ENCODE results near the gene CPSF6.

The CPSF6 gene

GRCh38 chr12:69275471-69275891 is 36.1 kb downstream of the CPSF6 start:
- TF ChIP-seq YY1 (IDR thresholded peaks at IDR 0.05; ENCODE audit: insufficient read depth, insufficient read length) (no peak), SUZ12 (IDR thresholded peaks at IDR 0.05; ENCODE audit: extremely low read depth, insufficient read depth, insufficient read length) (no peak), ZNF274 (IDR thresholded peaks at IDR 0.05; ENCODE audit: low read depth, low read length) (no peak)
- H3K27me3 ChIP-seq (ENCODE audit: insufficient read depth, insufficient read length), result no peaks in the 10 kb centered on the region
- H3K36me3 ChIP-seq (ENCODE audit: insufficient read depth, insufficient read length, low read length), result peaks cover 4% of the 10 kb centered on the region
- no peak overlapping the region for H3K9ac ChIP-seq (ENCODE audit: insufficient read length, low read depth)
- H3K9me3 ChIP-seq (ENCODE audit: insufficient read depth, low read length), result no peaks in the 10 kb centered on the region
- H3K4me3 ChIP-seq (ENCODE audit: insufficient read length, low read depth), result no peak overlapping the region
- no peaks in the 10 kb centered on the region for H3K4me1 ChIP-seq (ENCODE audit: insufficient read depth, insufficient read length)
- DNase-seq (ENCODE audit: low read depth, low spot score), result no peak

- H3K27me3 ChIP-seq (ENCODE audit: insufficient read depth, insufficient read length), result no peaks in the 10 kb centered on the region
- no peak for DNase-seq (ENCODE audit: low read depth, low spot score)
- H3K4me3 ChIP-seq (ENCODE audit: insufficient read length, low read depth), result no peak overlapping the region
- H3K36me3 ChIP-seq (ENCODE audit: insufficient read depth, insufficient read length, low read length), result no peaks in the 10 kb centered on the region
- no peak for TF ChIP-seq ZNF274 (IDR thresholded peaks at IDR 0.05; ENCODE audit: low read depth, low read length)
- TF ChIP-seq YY1 (IDR thresholded peaks at IDR 0.05; ENCODE audit: insufficient read depth, insufficient read length), result no peak
- TF ChIP-seq SUZ12 (IDR thresholded peaks at IDR 0.05; ENCODE audit: extremely low read depth, insufficient read depth, insufficient read length), result no peak
- no peaks in the 10 kb centered on the region for H3K4me1 ChIP-seq (ENCODE audit: insufficient read depth, insufficient read length)
- H3K9me3 ChIP-seq (ENCODE audit: insufficient read depth, low read length), result no peaks in the 10 kb centered on the region
- H3K9ac ChIP-seq (ENCODE audit: insufficient read length, low read depth), result no peak overlapping the region
Measured at GRCh38 chr12:69278814-69279782, 39.7 kb downstream of the CPSF6 start.

- no peak overlapping the region for H3K9ac ChIP-seq (ENCODE audit: insufficient read length, low read depth)
- no peak overlapping the region for H3K4me3 ChIP-seq (ENCODE audit: insufficient read length, low read depth)
Measured at GRCh38 chr12:69284131-69284530, 44.8 kb downstream of the CPSF6 start.

GRCh38 chr12:69287556-69287955 is 48.2 kb downstream of the CPSF6 start:
- no peak for DNase-seq (ENCODE audit: low read depth, low spot score)
- no peak overlapping the region for H3K9ac ChIP-seq (ENCODE audit: insufficient read length, low read depth)
- H3K27me3 ChIP-seq (ENCODE audit: insufficient read depth, insufficient read length), result no peaks in the 10 kb centered on the region
- H3K4me3 ChIP-seq (ENCODE audit: insufficient read length, low read depth), result no peak overlapping the region
- no peaks in the 10 kb centered on the region for H3K9me3 ChIP-seq (ENCODE audit: insufficient read depth, low read length)
- no peak for TF ChIP-seq SUZ12 (IDR thresholded peaks at IDR 0.05; ENCODE audit: extremely low read depth, insufficient read depth, insufficient read length)
- TF ChIP-seq ZNF274 (IDR thresholded peaks at IDR 0.05; ENCODE audit: low read depth, low read length), result no peak
- TF ChIP-seq YY1 (IDR thresholded peaks at IDR 0.05; ENCODE audit: insufficient read depth, insufficient read length), result no peak
- no peaks in the 10 kb centered on the region for H3K4me1 ChIP-seq (ENCODE audit: insufficient read depth, insufficient read length)
- H3K36me3 ChIP-seq (ENCODE audit: insufficient read depth, insufficient read length, low read length), result no peaks in the 10 kb centered on the region

More at GRCh38 chr12:69284131-69284530, 44.8 kb downstream of the CPSF6 start:
- Histone ChIP-seq H3K36me3 (ENCODE audit: insufficient read depth, insufficient read length, low read length) (no peaks in the 10 kb centered on the region), H3K9me3 (ENCODE audit: insufficient read depth, low read length) (no peaks in the 10 kb centered on the region), H3K4me1 (ENCODE audit: insufficient read depth, insufficient read length) (no peaks in the 10 kb centered on the region), H3K27me3 (ENCODE audit: insufficient read depth, insufficient read length) (no peaks in the 10 kb centered on the region)
- DNase-seq (ENCODE audit: low read depth, low spot score), result peak; percentile 46
- TF ChIP-seq ZNF274 (IDR thresholded peaks at IDR 0.05; ENCODE audit: low read depth, low read length) (no peak), YY1 (IDR thresholded peaks at IDR 0.05; ENCODE audit: insufficient read depth, insufficient read length) (no peak), SUZ12 (IDR thresholded peaks at IDR 0.05; ENCODE audit: extremely low read depth, insufficient read depth, insufficient read length) (no peak)

GRCh38 chr12:69290545-69291277 is 51.3 kb downstream of the CPSF6 start:
- TF ChIP-seq YY1 (IDR thresholded peaks at IDR 0.05; ENCODE audit: insufficient read depth, insufficient read length), result no peak
- TF ChIP-seq SUZ12 (IDR thresholded peaks at IDR 0.05; ENCODE audit: extremely low read depth, insufficient read depth, insufficient read length), result no peak
- TF ChIP-seq ZNF274 (IDR thresholded peaks at IDR 0.05; ENCODE audit: low read depth, low read length), result no peak
- Histone ChIP-seq H3K9ac (ENCODE audit: insufficient read length, low read depth) (no peak overlapping the region), H3K4me1 (ENCODE audit: insufficient read depth, insufficient read length) (no peaks in the 10 kb centered on the region), H3K4me3 (ENCODE audit: insufficient read length, low read depth) (no peak overlapping the region), H3K27me3 (ENCODE audit: insufficient read depth, insufficient read length) (no peaks in the 10 kb centered on the region), H3K9me3 (ENCODE audit: insufficient read depth, low read length) (no peaks in the 10 kb centered on the region), H3K36me3 (ENCODE audit: insufficient read depth, insufficient read length, low read length) (no peaks in the 10 kb centered on the region)
- peak; percentile 94 for DNase-seq (ENCODE audit: low read depth, low spot score)

GRCh38 chr12:69291278-69291593 is 51.9 kb downstream of the CPSF6 start:
- no peak for TF ChIP-seq SUZ12 (IDR thresholded peaks at IDR 0.05; ENCODE audit: extremely low read depth, insufficient read depth, insufficient read length)
- Histone ChIP-seq H3K36me3 (ENCODE audit: insufficient read depth, insufficient read length, low read length) (no peaks in the 10 kb centered on the region), H3K4me3 (ENCODE audit: insufficient read length, low read depth) (no peak overlapping the region), H3K27me3 (ENCODE audit: insufficient read depth, insufficient read length) (no peaks in the 10 kb centered on the region), H3K9ac (ENCODE audit: insufficient read length, low read depth) (no peak overlapping the region), H3K9me3 (ENCODE audit: insufficient read depth, low read length) (no peaks in the 10 kb centered on the region), H3K4me1 (ENCODE audit: insufficient read depth, insufficient read length) (no peaks in the 10 kb centered on the region)
- DNase-seq (ENCODE audit: low read depth, low spot score), result no peak

GRCh38 chr12:69298133-69298532 is 58.8 kb downstream of the CPSF6 start:
- Histone ChIP-seq H3K27me3 (ENCODE audit: insufficient read depth, insufficient read length) (no peaks in the 10 kb centered on the region), H3K36me3 (ENCODE audit: insufficient read depth, insufficient read length, low read length) (no peaks in the 10 kb centered on the region), H3K4me1 (ENCODE audit: insufficient read depth, insufficient read length) (no peaks in the 10 kb centered on the region), H3K9ac (ENCODE audit: insufficient read length, low read depth) (no peak overlapping the region), H3K4me3 (ENCODE audit: insufficient read length, low read depth) (no peak overlapping the region), H3K9me3 (ENCODE audit: insufficient read depth, low read length) (peaks cover 18% of the 10 kb centered on the region; the same call in 1 of the 2 replicates)
- DNase-seq (ENCODE audit: low read depth, low spot score), result no peak
- TF ChIP-seq ZNF274 (IDR thresholded peaks at IDR 0.05; ENCODE audit: low read depth, low read length) (no peak), SUZ12 (IDR thresholded peaks at IDR 0.05; ENCODE audit: extremely low read depth, insufficient read depth, insufficient read length) (no peak), YY1 (IDR thresholded peaks at IDR 0.05; ENCODE audit: insufficient read depth, insufficient read length) (no peak)

Measured in NT2/D1 (cell line).